ENCODE results near the gene ISOC2. TPM values are rescaled to one million over a fixed set of nuclear protein-coding genes. Genes with fewer than 3 reads are reported as not detected.

Gene ISOC2
- total and polyA plus RNA-seq, 3 experiments from 2014 or later: 32.0 to 38.8 (median 33.7) TPM

DNA sequence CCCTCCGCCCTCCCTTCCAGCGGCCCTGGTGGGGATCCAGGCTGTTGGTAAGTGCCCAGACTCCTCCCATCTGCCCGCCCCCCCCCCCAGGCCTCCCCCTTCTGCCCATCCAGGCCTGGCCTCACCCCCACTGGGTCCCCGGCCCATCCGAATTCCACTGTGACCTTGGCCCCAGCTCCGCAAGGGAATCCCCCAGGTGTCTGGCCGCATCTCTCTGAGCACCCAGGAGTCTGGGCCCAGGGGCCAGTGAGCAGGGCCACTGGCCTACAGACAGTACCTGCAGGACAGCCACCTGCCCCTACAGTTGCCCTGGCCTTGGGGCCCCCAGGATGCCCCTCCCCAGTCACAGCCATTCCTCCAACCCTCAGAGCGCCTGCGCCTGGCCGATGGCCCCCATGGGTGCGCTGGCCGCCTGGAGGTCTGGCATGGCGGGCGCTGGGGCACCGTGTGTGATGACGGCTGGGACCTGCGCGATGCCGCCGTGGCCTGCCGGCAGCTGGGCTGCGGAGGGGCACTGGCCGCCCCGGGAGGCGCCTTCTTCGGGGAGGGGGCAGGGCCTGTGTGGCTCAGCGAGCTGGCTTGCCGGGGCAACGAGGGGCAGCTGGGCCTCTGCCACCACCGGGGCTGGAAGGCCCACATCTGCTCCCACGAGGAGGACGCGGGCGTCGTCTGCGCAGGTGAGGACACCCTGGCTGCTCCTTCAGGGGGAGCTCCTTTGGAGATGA is 27.7 kb upstream of the ISOC2 start:
- no peak for DNase-seq
- peaks cover 5 to 26% (median 9%) of the 10 kb centered on the region in 3 donors for H3K4me1 Mint-ChIP-seq
- peaks cover 2 to 12% of the 10 kb centered on the region in 2 donors for H3K27me3 Mint-ChIP-seq
- Histone ChIP-seq H3K4me3 (ENCODE audit: low read length) (no peak overlapping the region), H3K36me3 (ENCODE audit: insufficient read depth, low read length) (no peaks in the 10 kb centered on the region), H3K9me3 (ENCODE audit: low read length) (no peaks in the 10 kb centered on the region), H3K4me1 (ENCODE audit: insufficient read depth, low read length) (peaks cover 6% of the 10 kb centered on the region), H3K27ac (ENCODE audit: low read depth, low read length) (no peak overlapping the region), H3K27me3 (ENCODE audit: insufficient read depth, low read length, poor library complexity, severe bottlenecking) (no peaks in the 10 kb centered on the region)
- ChIA-PET POLR2A (no interaction called here), CTCF (interaction anchor here (0.7 to 6.4 kb wide), 2 partner anchors 15 kb away, joined by 3 to 34 read pairs; no protein-coding TSS in a partner anchor)
- H3K36me3 Mint-ChIP-seq: peaks cover 0 to 1% (median 0%) of the 10 kb centered on the region in 3 donors
- H3K27ac Mint-ChIP-seq: no peak overlapping the region
- no peak overlapping the region for H3K4me3 Mint-ChIP-seq
- H3K9me3 Mint-ChIP-seq: no peaks in the 10 kb centered on the region

DNA sequence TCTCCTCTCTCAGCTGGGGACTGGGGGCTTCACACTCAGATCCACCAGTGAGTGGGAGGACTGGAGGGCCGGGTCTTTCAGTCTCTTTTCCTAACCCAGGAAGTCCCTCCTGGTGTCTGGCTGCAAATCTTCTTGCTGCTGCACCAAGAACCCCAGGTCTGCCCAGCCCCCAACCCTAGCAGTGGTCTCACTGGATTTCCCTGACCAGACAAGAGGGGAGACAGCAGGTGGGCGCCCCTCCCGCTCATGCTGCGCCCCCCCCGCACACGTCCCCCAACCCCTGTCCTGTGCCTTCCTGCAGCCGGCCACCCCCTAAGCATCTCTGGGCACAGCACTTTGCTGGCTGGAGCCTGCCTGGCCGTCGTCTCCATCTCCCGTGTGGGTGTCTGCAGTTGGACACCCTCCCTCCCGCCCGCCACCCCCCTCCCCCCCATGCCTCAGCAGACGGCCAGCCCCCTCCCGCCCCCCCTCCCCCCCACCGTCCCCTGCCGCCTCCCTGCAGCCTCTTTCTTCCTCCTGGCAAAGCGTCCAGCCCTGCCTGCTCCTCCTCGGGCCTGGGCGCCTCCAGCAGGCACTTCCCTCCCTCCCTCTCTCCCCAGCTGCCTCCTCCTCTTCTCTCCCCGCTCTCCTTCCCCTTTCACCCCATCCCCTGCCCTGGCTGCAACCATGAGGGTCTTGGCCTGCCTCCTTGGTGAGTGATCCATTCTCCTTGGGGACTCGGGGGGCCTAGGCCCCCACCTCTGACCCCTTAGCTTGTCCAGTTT is 26.7 kb upstream of the ISOC2 start, which contains the start of gene SSC5D:
SSC5D (plus strand) TSS at position 513 of the 764 bp plus-strand sequence; CDS start at position 667, 154 bp downstream.
- ChIA-PET CTCF (interaction anchor here (1.0 to 6.4 kb wide), 2 partner anchors 16 to 20 kb away, joined by 8 to 34 read pairs; no protein-coding TSS in a partner anchor), POLR2A (no interaction called here)
- Mint-ChIP-seq H3K27me3 (peaks cover 2 to 10% of the 10 kb centered on the region in 2 donors), H3K4me3 (peak within 1 kb of the TSS in 5 of 7 donors; percentile 19 to 83 (median 48)), H3K27ac (peak within 1 kb of the TSS in 7 of 8 donors; percentile 3 to 86 (median 66)), H3K9me3 (no peaks in the 10 kb centered on the region), H3K36me3 (peaks cover 0 to 1% (median 0%) of the 10 kb centered on the region in 3 donors), H3K4me1 (peaks cover 5 to 26% (median 9%) of the 10 kb centered on the region in 3 donors)
- DNase-seq: no peak
- no peaks in the 10 kb centered on the region for H3K27me3 ChIP-seq (ENCODE audit: insufficient read depth, low read length, poor library complexity, severe bottlenecking)
- H3K4me1 ChIP-seq (ENCODE audit: insufficient read depth, low read length): peaks cover 10% of the 10 kb centered on the region
- H3K27ac ChIP-seq (ENCODE audit: low read depth, low read length): peak within 1 kb of the TSS; percentile 57
- H3K9me3 ChIP-seq (ENCODE audit: low read length): no peaks in the 10 kb centered on the region
- H3K4me3 ChIP-seq (ENCODE audit: low read length): no peak within 1 kb of the TSS
- H3K36me3 ChIP-seq (ENCODE audit: insufficient read depth, low read length): no peaks in the 10 kb centered on the region

DNA sequence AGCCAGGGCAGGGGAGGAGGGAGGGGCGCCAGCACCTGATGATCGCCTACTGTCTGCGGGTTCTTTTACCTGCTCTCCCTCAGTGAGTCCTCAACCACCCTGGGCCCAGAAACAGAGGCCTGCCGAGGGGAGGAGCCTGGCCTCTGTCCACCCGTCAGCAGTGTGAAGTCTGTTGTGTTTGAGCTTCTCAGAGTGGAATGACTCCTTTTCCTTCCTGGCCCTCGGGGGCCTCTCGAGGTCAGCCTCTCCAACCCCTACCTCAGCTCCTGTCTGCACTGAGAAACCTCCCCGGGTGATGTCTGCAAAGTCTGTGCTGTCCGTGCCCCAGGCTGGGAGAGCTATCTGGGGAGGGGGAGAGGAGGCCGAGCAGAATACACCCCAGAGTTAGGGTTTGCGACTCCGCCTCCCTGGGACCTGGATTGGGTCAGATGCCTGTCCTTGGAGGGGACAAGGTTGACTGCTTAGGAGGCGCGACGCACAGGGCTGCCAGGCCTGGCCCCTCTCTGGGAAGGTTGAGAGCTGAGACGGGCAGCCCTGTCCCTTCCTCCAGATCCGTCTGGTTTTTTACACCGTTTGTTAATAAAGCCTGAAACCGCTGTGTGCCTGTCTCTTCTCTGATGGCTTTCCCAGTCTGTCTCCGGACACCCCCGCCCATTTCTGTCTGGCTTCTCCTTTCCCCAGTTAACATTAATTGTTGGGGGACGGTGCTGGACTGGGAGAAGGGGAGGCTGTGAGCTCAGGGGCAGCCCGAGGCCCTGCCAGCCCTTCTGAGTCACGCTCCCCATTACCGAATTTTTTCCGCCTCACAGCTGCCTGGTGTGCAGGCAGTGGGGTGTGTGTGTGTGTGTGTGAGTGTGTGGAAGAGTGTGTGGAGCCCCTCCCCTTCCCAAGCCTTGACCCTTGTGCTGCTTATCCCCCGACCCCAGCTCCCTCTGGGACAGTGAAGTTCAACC is 25.8 kb upstream of the ISOC2 start:
- Histone ChIP-seq H3K4me1 (ENCODE audit: insufficient read depth, low read length) (peaks cover 10% of the 10 kb centered on the region), H3K27me3 (ENCODE audit: insufficient read depth, low read length, poor library complexity, severe bottlenecking) (no peaks in the 10 kb centered on the region), H3K27ac (ENCODE audit: low read depth, low read length) (peak overlapping the region; percentile 57), H3K36me3 (ENCODE audit: insufficient read depth, low read length) (no peaks in the 10 kb centered on the region), H3K9me3 (ENCODE audit: low read length) (no peaks in the 10 kb centered on the region), H3K4me3 (ENCODE audit: low read length) (no peak overlapping the region)
- ChIA-PET POLR2A (interaction anchor here (0.7 kb wide), 1 partner anchor 11 kb away, joined by 3 read pairs; no protein-coding TSS in a partner anchor), CTCF (interaction anchor here (1.0 to 6.4 kb wide), 2 partner anchors 17 to 19 kb away, joined by 8 to 34 read pairs; no protein-coding TSS in a partner anchor)
- Mint-ChIP-seq H3K27me3 (peaks cover 2 to 8% of the 10 kb centered on the region in 2 donors), H3K36me3 (peaks cover 0 to 5% (median 0%) of the 10 kb centered on the region in 3 donors), H3K4me3 (peak overlapping the region in 5 of 7 donors; percentile 19 to 83 (median 48)), H3K27ac (peak overlapping the region; percentile 3 to 86 (median 58)), H3K4me1 (peaks cover 5 to 26% (median 9%) of the 10 kb centered on the region in 3 donors), H3K9me3 (no peaks in the 10 kb centered on the region)
- DNase-seq: no peak

DNA sequence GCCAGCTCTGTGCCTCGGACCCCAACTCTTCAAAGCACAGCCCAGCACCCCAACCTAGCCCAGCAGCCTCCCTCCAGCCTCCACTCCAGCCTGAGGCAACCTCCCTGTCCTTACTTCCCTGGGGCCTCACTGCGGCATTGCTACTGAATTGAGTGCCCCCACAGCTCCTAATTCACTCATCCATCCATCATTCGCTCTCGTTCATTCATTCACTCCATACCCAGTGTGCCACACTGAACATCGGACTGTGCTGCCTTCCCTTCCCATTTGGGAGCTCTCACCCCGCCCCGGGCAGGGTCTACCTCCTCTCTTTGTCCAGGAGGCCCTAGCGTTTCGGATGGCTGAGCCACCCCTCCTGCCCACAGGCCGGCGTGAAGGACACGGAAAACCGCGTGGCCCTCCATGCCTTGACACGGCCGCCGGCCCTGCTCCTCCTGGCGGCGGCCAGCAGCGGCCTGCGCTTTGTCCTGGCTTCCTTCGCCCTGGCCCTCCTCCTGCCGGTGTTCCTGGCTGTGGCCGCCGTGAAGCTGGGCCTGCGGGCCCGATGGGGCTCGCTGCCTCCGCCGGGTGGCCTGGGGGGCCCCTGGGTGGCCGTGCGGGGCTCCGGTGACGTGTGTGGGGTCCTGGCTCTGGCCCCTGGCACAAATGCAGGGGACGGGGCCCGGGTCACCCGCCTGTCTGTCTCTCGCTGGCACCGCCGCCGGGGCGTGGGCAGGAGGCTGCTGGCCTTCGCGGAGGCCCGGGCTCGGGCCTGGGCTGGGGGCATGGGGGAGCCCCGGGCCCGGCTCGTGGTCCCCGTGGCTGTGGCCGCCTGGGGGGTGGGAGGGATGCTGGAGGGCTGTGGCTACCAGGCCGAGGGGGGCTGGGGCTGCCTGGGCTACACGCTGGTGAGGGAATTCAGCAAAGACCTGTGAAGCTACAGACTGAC is 24.9 kb upstream of the ISOC2 start:
- Histone ChIP-seq H3K9me3 (ENCODE audit: low read length) (no peaks in the 10 kb centered on the region), H3K27me3 (ENCODE audit: insufficient read depth, low read length, poor library complexity, severe bottlenecking) (no peaks in the 10 kb centered on the region), H3K27ac (ENCODE audit: low read depth, low read length) (peak overlapping the region; percentile 57), H3K4me1 (ENCODE audit: insufficient read depth, low read length) (peaks cover 10% of the 10 kb centered on the region), H3K36me3 (ENCODE audit: insufficient read depth, low read length) (no peaks in the 10 kb centered on the region), H3K4me3 (ENCODE audit: low read length) (no peak overlapping the region)
- peaks cover 5 to 26% (median 9%) of the 10 kb centered on the region in 3 donors for H3K4me1 Mint-ChIP-seq
- CTCF ChIA-PET: interaction anchor here (2.4 to 6.4 kb wide), 2 partner anchors 11 to 18 kb away, joined by 10 to 34 read pairs; partner anchors contain the start of gene ZNF628
- H3K27ac Mint-ChIP-seq: peak overlapping the region in 6 of 8 donors; percentile 77 to 96 (median 90)
- H3K36me3 Mint-ChIP-seq: peaks cover 0 to 8% (median 0%) of the 10 kb centered on the region in 3 donors
- H3K9me3 Mint-ChIP-seq: no peaks in the 10 kb centered on the region
- no peaks in the 10 kb centered on the region for H3K27me3 Mint-ChIP-seq
- peak overlapping the region; percentile 72 to 87 (median 75) for H3K4me3 Mint-ChIP-seq
- DNase-seq: no peak
- POLR2A ChIA-PET: interaction anchor here (0.7 to 1.9 kb wide), 2 partner anchors 10 kb away, joined by 3 to 14 read pairs; partner anchors contain the start of gene ZNF628

DNA sequence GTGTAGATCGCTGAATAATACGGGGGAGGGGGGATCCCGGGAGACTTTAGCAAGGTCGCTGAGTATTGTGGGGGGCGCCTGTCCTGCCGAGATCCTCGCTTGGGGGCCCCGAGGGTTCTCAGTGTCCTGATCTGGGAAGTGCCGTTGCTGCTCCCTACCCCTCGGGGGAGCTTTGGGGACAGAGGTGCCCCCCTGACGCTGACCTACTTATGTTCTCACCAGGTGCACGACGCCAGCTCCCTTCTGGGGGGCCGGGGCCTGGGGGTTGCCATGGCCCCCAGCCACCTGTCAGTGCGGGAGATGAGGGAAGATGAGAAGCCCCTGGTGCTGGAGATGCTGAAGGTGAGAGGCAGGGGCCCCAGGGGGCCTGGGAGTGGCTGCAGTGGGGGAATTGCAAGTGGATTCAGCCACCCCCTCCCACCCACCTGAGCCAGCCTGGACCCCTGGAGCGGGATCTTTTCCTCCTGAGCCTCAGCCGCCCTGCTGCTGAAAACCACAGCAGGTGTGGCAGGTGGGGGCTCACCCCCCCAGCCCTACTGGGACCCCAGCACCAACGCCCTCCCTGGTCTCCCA is 24.1 kb upstream of the ISOC2 start:
- Histone ChIP-seq H3K27me3 (ENCODE audit: insufficient read depth, low read length, poor library complexity, severe bottlenecking) (no peaks in the 10 kb centered on the region), H3K9me3 (ENCODE audit: low read length) (no peaks in the 10 kb centered on the region), H3K4me3 (ENCODE audit: low read length) (peak overlapping the region; percentile 64), H3K36me3 (ENCODE audit: insufficient read depth, low read length) (no peaks in the 10 kb centered on the region), H3K27ac (ENCODE audit: low read depth, low read length) (peak overlapping the region; percentile 61), H3K4me1 (ENCODE audit: insufficient read depth, low read length) (peaks cover 10% of the 10 kb centered on the region)
- ChIA-PET CTCF (interaction anchor here (0.8 to 6.4 kb wide), 3 partner anchors 10 to 147 kb away, joined by 4 to 34 read pairs (median 10); partner anchors contain the start of gene ZNF628), POLR2A (interaction anchor here (0.6 to 1.9 kb wide), 5 partner anchors 9 to 226 kb away, joined by 3 to 14 read pairs (median 6); partner anchors contain the start of genes ISOC2, PPP6R1, UBE2S and ZNF628)
- no peaks in the 10 kb centered on the region for H3K27me3 Mint-ChIP-seq
- H3K9me3 Mint-ChIP-seq: no peaks in the 10 kb centered on the region
- H3K27ac Mint-ChIP-seq: peak overlapping the region; percentile 77 to 98 (median 90)
- H3K36me3 Mint-ChIP-seq: peaks cover 0 to 10% (median 0%) of the 10 kb centered on the region in 3 donors
- peaks cover 5 to 27% (median 11%) of the 10 kb centered on the region in 3 donors for H3K4me1 Mint-ChIP-seq
- DNase-seq: peak in 1 of 5 donors; percentile 39
- H3K4me3 Mint-ChIP-seq: peak overlapping the region; percentile 73 to 88 (median 77)
